BLaER1 (cell line): Measurements from ENCODE around the gene PCBD2.
A peak's percentile ranks its signal among the peaks of the same experiment; 100 is the strongest.
"Not testable (repeated sequence)": the region's sequence is repeated elsewhere in the genome, so short reads cannot be mapped to it uniquely, and the experiment has no call there.

Experiments used
- H3K27ac ChIP-seq: shearing (Covaris generic); formaldehyde crosslinking; 2 replicates; pipeline ENCODE4 v1.8.1; 2022
- H3K27me3 ChIP-seq: shearing (Covaris generic); formaldehyde crosslinking; 2 replicates; pipeline ENCODE4 v1.8.1; 2022
- H3K36me3 ChIP-seq: shearing (Covaris generic); formaldehyde crosslinking; 2 replicates; pipeline ENCODE4 v1.8.1; 2022
- H3K4me1 ChIP-seq: shearing (Covaris generic); formaldehyde crosslinking; 2 replicates; pipeline ENCODE4 v1.8.1; 2022
- H3K4me2 ChIP-seq: shearing (Covaris generic); formaldehyde crosslinking; 2 replicates; pipeline ENCODE4 v1.8.1; 2022
- H3K4me3 ChIP-seq: shearing (Covaris generic); formaldehyde crosslinking; 2 replicates; pipeline ENCODE4 v1.8.1; 2022
- H3K9ac ChIP-seq: shearing (Covaris generic); formaldehyde crosslinking; 2 replicates; pipeline ENCODE4 v1.8.1; 2022
- H3K9me3 ChIP-seq: shearing (Covaris generic); formaldehyde crosslinking; 2 replicates; pipeline ENCODE4 v1.8.1; 2022
- H4K20me1 ChIP-seq: shearing (Covaris generic); formaldehyde crosslinking; 2 replicates; pipeline ENCODE4 v1.8.1; 2022
- Cebpa-rat ChIP-seq: shearing (Covaris generic); IDR thresholded peaks from 2 replicates; pipeline ENCODE4 v1.8.1; 2022

The PCBD2 gene

GRCh38 chr5:134904610-134905245, at the start of gene PCBD2:
Gene PCBD2 (plus strand): TSS chr5:134905131. CDS start chr5:134905140, 9 bp downstream.
- no peaks in the 10 kb centered on the region for H3K9me3 ChIP-seq
- no peaks in the 10 kb centered on the region for H4K20me1 ChIP-seq
- no peak for TF ChIP-seq Cebpa-rat
- no peaks in the 10 kb centered on the region for H3K27me3 ChIP-seq
- H3K9ac ChIP-seq, result peak within 1 kb of the TSS; percentile 96
- H3K4me2 ChIP-seq, result peak within 1 kb of the TSS; percentile 78
- peak within 1 kb of the TSS; percentile 99 for H3K27ac ChIP-seq
- peaks cover 52% of the 10 kb centered on the region for H3K4me1 ChIP-seq
- H3K4me3 ChIP-seq, result peak within 1 kb of the TSS; percentile 89
- H3K36me3 ChIP-seq, result peaks cover 29% of the 10 kb centered on the region

GRCh38 chr5:134856465-134856864, 48.5 kb upstream of the PCBD2 start:
- H3K4me1 ChIP-seq, H3K27me3 ChIP-seq, H3K9ac ChIP-seq, H3K27ac ChIP-seq, H3K4me3 ChIP-seq, H3K9me3 ChIP-seq, H3K4me2 ChIP-seq: not testable (repeated sequence)
- H3K36me3 ChIP-seq, result peaks cover 87% of the 10 kb centered on the region
- peaks cover 69% of the 10 kb centered on the region for H4K20me1 ChIP-seq

GRCh38 chr5:134857401-134857800, 47.5 kb upstream of the PCBD2 start:
- H3K4me2 ChIP-seq, result no peak overlapping the region
- no peak for TF ChIP-seq Cebpa-rat
- peaks cover 84% of the 10 kb centered on the region for H3K36me3 ChIP-seq
- H3K9ac ChIP-seq, result no peak overlapping the region
- H4K20me1 ChIP-seq, result peaks cover 60% of the 10 kb centered on the region
- no peak overlapping the region for H3K4me3 ChIP-seq
- no peak overlapping the region for H3K27ac ChIP-seq
- no peaks in the 10 kb centered on the region for H3K4me1 ChIP-seq
- H3K9me3 ChIP-seq, result no peaks in the 10 kb centered on the region
- no peaks in the 10 kb centered on the region for H3K27me3 ChIP-seq

- Histone ChIP-seq H3K4me3 (no peak overlapping the region), H3K4me2 (no peak overlapping the region), H3K27ac (no peak overlapping the region), H4K20me1 (no peaks in the 10 kb centered on the region; the same call in 1 of the 2 replicates), H3K9me3 (no peaks in the 10 kb centered on the region), H3K4me1 (no peaks in the 10 kb centered on the region), H3K27me3 (no peaks in the 10 kb centered on the region), H3K36me3 (peaks cover 29% of the 10 kb centered on the region), H3K9ac (no peak overlapping the region)
- TF ChIP-seq Cebpa-rat, result no peak
Observed at GRCh38 chr5:134864707-134865106, 40.2 kb upstream of the PCBD2 start.

GRCh38 chr5:134873494-134873893, 31.4 kb upstream of the PCBD2 start:
- Histone ChIP-seq H3K27me3 (no peaks in the 10 kb centered on the region), H3K4me1 (peaks cover 32% of the 10 kb centered on the region), H3K4me3 (peak overlapping the region; percentile 94), H3K9ac (no peak overlapping the region), H3K9me3 (no peaks in the 10 kb centered on the region), H3K4me2 (peak overlapping the region; percentile 94), H3K36me3 (no peaks in the 10 kb centered on the region), H3K27ac (peak overlapping the region; percentile 95), H4K20me1 (peaks cover 5% of the 10 kb centered on the region; the same call in 1 of the 2 replicates)
- no peak for TF ChIP-seq Cebpa-rat

GRCh38 chr5:134873987-134874830, 30.7 kb upstream of the PCBD2 start, which contains the start of gene TXNDC15:
Gene TXNDC15 (plus strand): TSS chr5:134874371. CDS start chr5:134874428, 57 bp downstream.
- H3K9me3 ChIP-seq, result no peaks in the 10 kb centered on the region
- no peaks in the 10 kb centered on the region for H3K36me3 ChIP-seq
- TF ChIP-seq Cebpa-rat, result no peak
- peaks cover 32% of the 10 kb centered on the region for H3K4me1 ChIP-seq
- H3K4me2 ChIP-seq, result peak within 1 kb of the TSS; percentile 94
- H3K27me3 ChIP-seq, result no peaks in the 10 kb centered on the region
- peak within 1 kb of the TSS; percentile 95 for H3K27ac ChIP-seq
- peak within 1 kb of the TSS; percentile 96 for H3K9ac ChIP-seq
- H4K20me1 ChIP-seq, result peaks cover 5% of the 10 kb centered on the region; the same call in 1 of the 2 replicates
- peak within 1 kb of the TSS; percentile 94 for H3K4me3 ChIP-seq

- Histone ChIP-seq H3K4me1 (peaks cover 40% of the 10 kb centered on the region), H3K9ac (peak overlapping the region; percentile 96), H3K4me3 (peak overlapping the region; percentile 94), H3K9me3 (no peaks in the 10 kb centered on the region), H3K27me3 (no peaks in the 10 kb centered on the region), H3K36me3 (peaks cover 6% of the 10 kb centered on the region; the same call in 1 of the 2 replicates), H3K4me2 (peak overlapping the region; percentile 94), H4K20me1 (peaks cover 5% of the 10 kb centered on the region; the same call in 1 of the 2 replicates), H3K27ac (peak overlapping the region; percentile 95)
- TF ChIP-seq Cebpa-rat, result no peak
Observed at GRCh38 chr5:134874831-134875655, 29.9 kb upstream of the PCBD2 start.

GRCh38 chr5:134877159-134877558, 27.8 kb upstream of the PCBD2 start:
- Histone ChIP-seq H4K20me1 (peaks cover 5% of the 10 kb centered on the region; the same call in 1 of the 2 replicates), H3K9me3 (0 out of 2 replicates have a peak, but pooled peaks cover 5% of the 10 kb centered on the region), H3K4me3 (no peak overlapping the region), H3K4me1 (peaks cover 40% of the 10 kb centered on the region), H3K9ac (no peak overlapping the region), H3K27ac (no peak overlapping the region), H3K36me3 (peaks cover 6% of the 10 kb centered on the region; the same call in 1 of the 2 replicates), H3K27me3 (no peaks in the 10 kb centered on the region), H3K4me2 (peak overlapping the region; percentile 94; the same call in 1 of the 2 replicates)
- no peak for TF ChIP-seq Cebpa-rat

- Histone ChIP-seq H3K9me3 (0 out of 2 replicates have a peak, but pooled peaks cover 5% of the 10 kb centered on the region), H3K4me2 (no peak overlapping the region), H4K20me1 (peaks cover 5% of the 10 kb centered on the region; the same call in 1 of the 2 replicates), H3K4me1 (peaks cover 38% of the 10 kb centered on the region), H3K27me3 (no peaks in the 10 kb centered on the region), H3K36me3 (peaks cover 6% of the 10 kb centered on the region; the same call in 1 of the 2 replicates), H3K4me3 (no peak overlapping the region), H3K9ac (no peak overlapping the region), H3K27ac (no peak overlapping the region)
- 0 out of 2 replicates have a peak, but pooled peaks have one; percentile 12 for TF ChIP-seq Cebpa-rat
Observed at GRCh38 chr5:134878403-134878802, 26.5 kb upstream of the PCBD2 start.
